ENCODE data around the gene DDAH1. TPM values are rescaled to one million over a fixed set of nuclear protein-coding genes. Genes with fewer than 3 reads are reported as not detected.
A peak's percentile ranks its signal among the peaks of the same experiment; 100 is the strongest.

The DDAH1 gene
- total and polyA plus RNA-seq, 4 donors, result 13.6 to 57.2 (median 38.7) TPM

- H3K27me3 ChIP-seq (ENCODE audit: control insufficient read depth in 3 of 3, insufficient read depth in 3 of 3, low read length in 2 of 3), result no peaks in the 10 kb centered on the region
- H3K27ac ChIP-seq (ENCODE audit: low read depth in 1 of 2, low read length in 1 of 2), result peak overlapping the region; percentile 76 to 96
- DNase-seq (peak in 1 of 3 donors; percentile 47), ATAC-seq (ENCODE audit: insufficient read depth, low FRiP score) (peak; percentile 51)
- H3K4me3 ChIP-seq, result no peak overlapping the region
- WGBS, 2 donors, result 42 to 83% methylated on average over 3 of the region's 3 CpGs
- H3K36me3 ChIP-seq (ENCODE audit: control insufficient read depth in 4 of 4, insufficient read depth in 4 of 4, low read length in 4 of 4), result no peaks in the 10 kb centered on the region
- H3K4me1 ChIP-seq (ENCODE audit: control insufficient read depth in 5 of 5, insufficient read depth in 5 of 5, low read length in 5 of 5), result peaks cover 0 to 26% (median 13%) of the 10 kb centered on the region in 5 donors
- TF ChIP-seq, protein P1, sequence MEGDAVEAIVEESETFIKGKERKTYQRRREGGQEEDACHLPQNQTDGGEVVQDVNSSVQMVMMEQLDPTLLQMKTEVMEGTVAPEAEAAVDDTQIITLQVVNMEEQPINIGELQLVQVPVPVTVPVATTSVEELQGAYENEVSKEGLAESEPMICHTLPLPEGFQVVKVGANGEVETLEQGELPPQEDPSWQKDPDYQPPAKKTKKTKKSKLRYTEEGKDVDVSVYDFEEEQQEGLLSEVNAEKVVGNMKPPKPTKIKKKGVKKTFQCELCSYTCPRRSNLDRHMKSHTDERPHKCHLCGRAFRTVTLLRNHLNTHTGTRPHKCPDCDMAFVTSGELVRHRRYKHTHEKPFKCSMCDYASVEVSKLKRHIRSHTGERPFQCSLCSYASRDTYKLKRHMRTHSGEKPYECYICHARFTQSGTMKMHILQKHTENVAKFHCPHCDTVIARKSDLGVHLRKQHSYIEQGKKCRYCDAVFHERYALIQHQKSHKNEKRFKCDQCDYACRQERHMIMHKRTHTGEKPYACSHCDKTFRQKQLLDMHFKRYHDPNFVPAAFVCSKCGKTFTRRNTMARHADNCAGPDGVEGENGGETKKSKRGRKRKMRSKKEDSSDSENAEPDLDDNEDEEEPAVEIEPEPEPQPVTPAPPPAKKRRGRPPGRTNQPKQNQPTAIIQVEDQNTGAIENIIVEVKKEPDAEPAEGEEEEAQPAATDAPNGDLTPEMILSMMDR (IDR thresholded peaks at IDR 0.05; ENCODE audit: control extremely low read depth, extremely low read depth), result no peak
- H3K9ac ChIP-seq (ENCODE audit: insufficient read depth in 1 of 2, low read length in 2 of 2), result no peak overlapping the region
- peaks cover 0 to 4% (median 0%) of the 10 kb centered on the region in 4 donors for H3K9me3 ChIP-seq (ENCODE audit: control insufficient read depth in 4 of 4, insufficient read depth in 3 of 4, low read length in 3 of 4)
Observed at GRCh38 chr1:85330214-85330631, 134.7 kb downstream of the DDAH1 start.

DNA sequence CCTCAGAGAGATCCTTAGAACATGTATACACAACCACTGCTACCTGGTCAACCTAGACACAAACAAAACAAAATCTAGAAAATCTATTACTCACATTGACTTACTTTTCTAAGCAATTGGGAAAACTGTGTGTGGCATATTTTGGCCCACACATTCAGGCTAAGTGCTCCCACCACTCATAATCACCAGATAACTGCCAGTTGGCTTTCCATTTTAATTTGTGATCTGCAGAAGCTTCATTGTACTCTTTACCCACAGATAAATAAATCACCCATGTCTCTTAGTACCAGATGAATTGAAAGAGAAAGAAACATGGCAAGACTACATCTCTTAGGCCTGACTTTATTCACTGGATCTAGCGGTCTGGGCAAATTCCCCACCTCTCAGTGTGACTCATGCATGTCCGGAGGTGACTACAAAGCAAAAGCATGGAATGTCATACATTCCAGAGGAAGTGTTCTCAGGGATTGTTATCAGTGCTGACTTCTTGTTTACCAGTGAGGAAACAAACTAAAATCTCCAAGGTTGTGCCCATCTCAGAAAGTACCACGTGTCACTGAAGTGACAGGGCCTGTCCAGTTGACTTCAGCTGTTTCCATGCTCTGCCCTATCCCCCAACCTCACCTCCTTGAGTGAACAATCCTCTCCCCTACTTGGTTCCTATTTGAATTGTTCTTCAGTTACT lies 136.1 kb downstream of the DDAH1 start:
- Histone ChIP-seq H3K9ac (ENCODE audit: insufficient read depth in 1 of 2, low read length in 2 of 2) (no peak overlapping the region), H3K9me3 (ENCODE audit: control insufficient read depth in 4 of 4, insufficient read depth in 3 of 4, low read length in 3 of 4) (peaks cover 0 to 4% (median 0%) of the 10 kb centered on the region in 4 donors), H3K27me3 (ENCODE audit: control insufficient read depth in 3 of 3, insufficient read depth in 3 of 3, low read length in 2 of 3) (no peaks in the 10 kb centered on the region), H3K4me3 (no peak overlapping the region), H3K27ac (ENCODE audit: low read depth in 1 of 2, low read length in 1 of 2) (peak overlapping the region; percentile 73 to 82), H3K4me1 (ENCODE audit: control insufficient read depth in 5 of 5, insufficient read depth in 5 of 5, low read length in 5 of 5) (peaks cover 0 to 29% (median 13%) of the 10 kb centered on the region in 5 donors), H3K36me3 (ENCODE audit: control insufficient read depth in 4 of 4, insufficient read depth in 4 of 4, low read length in 4 of 4) (no peaks in the 10 kb centered on the region)
- 36 to 54% methylated on average over 3 of the region's 3 CpGs for WGBS, 2 donors
- DNase-seq (no peak), ATAC-seq (ENCODE audit: insufficient read depth, low FRiP score) (peak; percentile 74)
- TF ChIP-seq, protein P1 (IDR thresholded peaks at IDR 0.05; ENCODE audit: control extremely low read depth, extremely low read depth), result no peak

GRCh38 chr1:85327759-85328158 lies 137.2 kb downstream of the DDAH1 start:
- peaks cover 0 to 31% (median 13%) of the 10 kb centered on the region in 5 donors for H3K4me1 ChIP-seq (ENCODE audit: control insufficient read depth in 5 of 5, insufficient read depth in 5 of 5, low read length in 5 of 5)
- no peak overlapping the region for H3K27ac ChIP-seq (ENCODE audit: low read depth in 1 of 2, low read length in 1 of 2)
- TF ChIP-seq, protein P1 (IDR thresholded peaks at IDR 0.05; ENCODE audit: control extremely low read depth, extremely low read depth), result no peak
- peaks cover 0 to 2% (median 0%) of the 10 kb centered on the region in 4 donors for H3K36me3 ChIP-seq (ENCODE audit: control insufficient read depth in 4 of 4, insufficient read depth in 4 of 4, low read length in 4 of 4)
- no peaks in the 10 kb centered on the region for H3K27me3 ChIP-seq (ENCODE audit: control insufficient read depth in 3 of 3, insufficient read depth in 3 of 3, low read length in 2 of 3)
- ATAC-seq (ENCODE audit: insufficient read depth, low FRiP score), result no peak
- no peak overlapping the region for H3K9ac ChIP-seq (ENCODE audit: insufficient read depth in 1 of 2, low read length in 2 of 2)
- WGBS, 2 donors, result 40 to 53% methylated on average over 2 of the region's 2 CpGs
- peaks cover 0 to 1% (median 0%) of the 10 kb centered on the region in 4 donors for H3K9me3 ChIP-seq (ENCODE audit: control insufficient read depth in 4 of 4, insufficient read depth in 3 of 4, low read length in 3 of 4)
- no peak for DNase-seq
- H3K4me3 ChIP-seq, result no peak overlapping the region
